Mesenchymal stem cell (in vitro differentiated cells and primary cell): ENCODE measurements around the gene CNKSR2.

Experiments used
- DNase-seq: peaks from one replicate; pipeline ENCODE4 v3.0.0-alpha.2; 2013
- H2AFZ ChIP-seq: one replicate; pipeline ENCODE4 v1.6.1; 2013; ENCODE audit warnings: low read depth, mild to moderate bottlenecking, control low read depth, inconsistent platforms, low read length, moderate library complexity
- H2AK5ac ChIP-seq: 2 replicates; pipeline ENCODE4 v1.6.1; 2013; ENCODE audit warnings: low read length, moderate library complexity, mild to moderate bottlenecking, inconsistent platforms; ENCODE audit not compliant: severe bottlenecking
- H2BK120ac ChIP-seq: one replicate; pipeline ENCODE4 v1.6.1; 2013; ENCODE audit warnings: low read depth, mild to moderate bottlenecking, inconsistent platforms, low read length, moderate library complexity
- H2BK12ac ChIP-seq, 2 experiments: one replicate each; pipeline ENCODE4 v1.6.1; 2013; ENCODE audit warnings: inconsistent platforms in 2 of 2, low read length in 2 of 2, mild to moderate bottlenecking in 2 of 2, moderate library complexity in 2 of 2, control low read depth in 1 of 2
- H2BK15ac ChIP-seq: one replicate; pipeline ENCODE4 v1.6.1; 2013; ENCODE audit warnings: mild to moderate bottlenecking, low read depth, inconsistent platforms; ENCODE audit not compliant: poor library complexity, severe bottlenecking
- H2BK5ac ChIP-seq: 2 replicates; pipeline ENCODE4 v1.6.1; 2013; ENCODE audit warnings: low read depth, mild to moderate bottlenecking, low read length, control low read depth, inconsistent platforms; ENCODE audit not compliant: poor library complexity, severe bottlenecking
- H3K14ac ChIP-seq, 2 experiments: one replicate each; pipeline ENCODE4 v1.6.1; 2013; ENCODE audit warnings: inconsistent platforms in 2 of 2, low read length in 2 of 2, control low read depth in 1 of 2, mild to moderate bottlenecking in 1 of 2, moderate library complexity in 1 of 2
- H3K18ac ChIP-seq, 2 experiments: one replicate each; pipeline ENCODE4 v1.6.1; 2013; ENCODE audit warnings: inconsistent platforms in 2 of 2, low read length in 2 of 2, control low read depth in 1 of 2, low read depth in 1 of 2, mild to moderate bottlenecking in 1 of 2
- H3K23ac ChIP-seq, 2 experiments: one replicate each; pipeline ENCODE4 v1.6.1; 2013; ENCODE audit warnings: inconsistent platforms in 2 of 2, low read length in 2 of 2, mild to moderate bottlenecking in 2 of 2, moderate library complexity in 2 of 2, control low read depth in 1 of 2
- H3K27ac ChIP-seq: 2 replicates; pipeline ENCODE4 v1.5.1; 2013; ENCODE audit warnings: mild to moderate bottlenecking, moderate library complexity, low read length, control low read depth, inconsistent platforms; ENCODE audit not compliant: poor library complexity, severe bottlenecking
- H3K27me3 ChIP-seq, 2 experiments: 2 replicates each; pipeline versions ENCODE4 v1.6.1 to v1.7.0; 2013; ENCODE audit warnings: low read length in 2 of 2, mild to moderate bottlenecking in 2 of 2, moderate library complexity in 2 of 2, control low read depth in 1 of 2, inconsistent platforms in 1 of 2; ENCODE audit not compliant: control insufficient read depth in 1 of 2, insufficient read depth in 1 of 2
- H3K36me3 ChIP-seq, 2 experiments: 2 replicates each; pipeline versions ENCODE4 v1.6.1 to v1.7.0; 2013; ENCODE audit warnings: low read length in 2 of 2, control low read depth in 1 of 2, inconsistent platforms in 1 of 2, low read depth in 1 of 2, mild to moderate bottlenecking in 1 of 2; ENCODE audit not compliant: insufficient read depth in 2 of 2, control insufficient read depth in 1 of 2
- H3K4ac ChIP-seq, 2 experiments: one replicate each; pipeline ENCODE4 v1.6.1; 2013; ENCODE audit warnings: inconsistent platforms in 2 of 2, low read length in 2 of 2, mild to moderate bottlenecking in 2 of 2, moderate library complexity in 2 of 2, control low read depth in 1 of 2, low read depth in 1 of 2
- H3K4me1 ChIP-seq: 2 replicates; pipeline ENCODE4 v1.6.1; 2013; ENCODE audit warnings: low read depth, low read length, control low read depth; ENCODE audit not compliant: control insufficient read depth, insufficient read depth
- H3K4me2 ChIP-seq: 2 replicates; pipeline ENCODE4 v1.6.1; 2013; ENCODE audit warnings: low read length, mild to moderate bottlenecking, inconsistent platforms; ENCODE audit not compliant: poor library complexity, severe bottlenecking
- H3K4me3 ChIP-seq, 2 experiments: 2 replicates each; pipeline versions ENCODE4 v1.5.1 to v1.7.0; 2013; ENCODE audit warnings: low read length in 2 of 2, mild to moderate bottlenecking in 2 of 2, control low read depth in 1 of 2, low read depth in 1 of 2; ENCODE audit not compliant: insufficient read depth in 1 of 2
- H3K79me1 ChIP-seq: replicated peaks from 2 replicates; pipeline ENCODE4 v1.6.1; 2013; ENCODE audit warnings: mild to moderate bottlenecking, control low read depth, low read length, inconsistent platforms; ENCODE audit not compliant: poor library complexity, severe bottlenecking
- H3K9ac ChIP-seq: 2 replicates; pipeline ENCODE4 v1.7.0; 2013; ENCODE audit warnings: mild to moderate bottlenecking, low read length, moderate library complexity
- H3K9me3 ChIP-seq: 2 replicates; pipeline ENCODE4 v1.7.0; 2013; ENCODE audit warnings: mild to moderate bottlenecking, low read length; ENCODE audit not compliant: control insufficient read depth
- H4K8ac ChIP-seq: one replicate; pipeline ENCODE4 v1.6.1; 2013; ENCODE audit warnings: inconsistent platforms, mild to moderate bottlenecking, low read length, moderate library complexity
- H4K91ac ChIP-seq: one replicate; pipeline ENCODE4 v1.6.1; 2013; ENCODE audit warnings: mild to moderate bottlenecking, low read length, inconsistent platforms
- WGBS: methylation state at CpG from one replicate; pipeline ENCODE4 v1.1.7; 2013; ENCODE audit warnings: mixed read lengths; 5-methylcytosine and 5-hydroxymethylcytosine counted together

Gene CNKSR2

GRCh38 chrX:21655901-21656586 is 281.8 kb downstream of the CNKSR2 start:
- no peak overlapping the region for H4K91ac ChIP-seq
- peaks cover 0 to 11% of the 10 kb centered on the region in 2 experiments for H3K27me3 ChIP-seq
- H4K8ac ChIP-seq, result no peak overlapping the region
- no peak overlapping the region for H2BK120ac ChIP-seq
- H3K23ac ChIP-seq, result no peak overlapping the region
- H3K4ac ChIP-seq, result no peak overlapping the region
- H2AFZ ChIP-seq, result no peak overlapping the region
- no peak for DNase-seq
- H2AK5ac ChIP-seq, result no peak overlapping the region
- no peak overlapping the region for H2BK5ac ChIP-seq
- WGBS, result 95% methylated on average over 45 of the region's 76 CpGs
- H3K4me2 ChIP-seq, result no peak overlapping the region
- no peak overlapping the region for H3K27ac ChIP-seq
- H3K14ac ChIP-seq, result no peak overlapping the region
- no peaks in the 10 kb centered on the region for H3K79me1 ChIP-seq
- no peaks in the 10 kb centered on the region for H3K9me3 ChIP-seq
- no peak overlapping the region for H3K9ac ChIP-seq
- H2BK12ac ChIP-seq, result no peak overlapping the region
- no peak overlapping the region for H3K18ac ChIP-seq
- H3K36me3 ChIP-seq, result no peaks in the 10 kb centered on the region
- H3K4me1 ChIP-seq, result no peaks in the 10 kb centered on the region
- no peak overlapping the region for H2BK15ac ChIP-seq
- H3K4me3 ChIP-seq, result peak overlapping the region in 1 of 2 experiments; percentile 22

GRCh38 chrX:21656587-21657317 is 282.5 kb downstream of the CNKSR2 start:
- Histone ChIP-seq H3K79me1 (no peaks in the 10 kb centered on the region), H4K91ac (no peak overlapping the region), H2AFZ (no peak overlapping the region), H3K18ac (no peak overlapping the region), H2BK5ac (no peak overlapping the region), H2BK15ac (no peak overlapping the region), H2BK12ac (no peak overlapping the region), H3K4ac (no peak overlapping the region), H3K4me3 (no peak overlapping the region), H4K8ac (no peak overlapping the region), H3K4me1 (no peaks in the 10 kb centered on the region), H3K27me3 (peaks cover 0 to 11% of the 10 kb centered on the region in 2 experiments), H3K14ac (no peak overlapping the region), H2BK120ac (no peak overlapping the region), H3K9me3 (no peaks in the 10 kb centered on the region), H3K9ac (no peak overlapping the region), H3K4me2 (no peak overlapping the region), H3K36me3 (no peaks in the 10 kb centered on the region), H3K27ac (no peak overlapping the region), H2AK5ac (no peak overlapping the region), H3K23ac (no peak overlapping the region)
- WGBS, result 96% methylated on average over 31 of the region's 61 CpGs
- no peak for DNase-seq

GRCh38 chrX:21657318-21658151 is 283.3 kb downstream of the CNKSR2 start:
- Histone ChIP-seq H3K4me1 (no peaks in the 10 kb centered on the region), H3K23ac (no peak overlapping the region), H3K27ac (no peak overlapping the region), H2BK120ac (no peak overlapping the region), H2AK5ac (no peak overlapping the region), H3K79me1 (no peaks in the 10 kb centered on the region), H2BK15ac (no peak overlapping the region), H3K14ac (no peak overlapping the region), H3K4ac (no peak overlapping the region), H3K27me3 (peaks cover 0 to 11% of the 10 kb centered on the region in 2 experiments), H3K4me2 (no peak overlapping the region), H3K4me3 (no peak overlapping the region), H3K9me3 (no peaks in the 10 kb centered on the region), H3K18ac (no peak overlapping the region), H3K9ac (no peak overlapping the region), H4K8ac (no peak overlapping the region), H4K91ac (no peak overlapping the region), H3K36me3 (no peaks in the 10 kb centered on the region), H2BK5ac (no peak overlapping the region), H2BK12ac (no peak overlapping the region), H2AFZ (no peak overlapping the region)
- WGBS, result 97% methylated on average over 49 of the region's 57 CpGs
- no peak for DNase-seq
